H1 (cell line): ENCODE results near the gene INO80C. TPM values are rescaled to one million over a fixed set of nuclear protein-coding genes. Genes with fewer than 3 reads are reported as not detected.

Experiments
- CTCF ChIA-PET: fragments of 300-600 bp; sonication (Branson Sonifier 250); formaldehyde crosslinking; loops from one replicate; lab custom pipeline; 2021; ENCODE audit not compliant: partially characterized antibody; lab: Charles Lee
- POLR2A ChIA-PET: fragments of 300-600 bp; sonication (Branson Sonifier 250); formaldehyde crosslinking; loops from one replicate; lab custom pipeline; 2021; ENCODE audit warnings: inconsistent platforms; ENCODE audit not compliant: partially characterized antibody; lab: Charles Lee
- DNase-seq, 2 experiments: peaks; one replicate each; pipeline versions ENCODE4 v3.0.0 to v3.0.0-alpha.2; 2010 to 2022; ENCODE audit warnings: low spot score in 2 of 2, low read depth in 1 of 2, mixed read lengths in 1 of 2
- FAIRE-seq: peaks from 2 replicates; lab custom pipeline; 2011; peaks lifted over from hg19 to GRCh38; lab: Jason Lieb, UNC
- H2AFZ ChIP-seq: 2 replicates; pipeline ENCODE4 v1.8.1; 2012; ENCODE audit warnings: low read length, inconsistent platforms
- H2AK5ac ChIP-seq: 2 replicates; pipeline ENCODE4 v1.6.1; 2013; ENCODE audit warnings: low read depth, low read length
- H2BK120ac ChIP-seq: replicated peaks from 2 replicates; pipeline ENCODE3; 2013; ENCODE audit warnings: low read depth, low read length, inconsistent platforms
- H2BK12ac ChIP-seq: 2 replicates; pipeline ENCODE4 v1.6.1; 2013; ENCODE audit warnings: low read depth, low read length
- H2BK15ac ChIP-seq: 2 replicates; pipeline ENCODE4 v1.6.1; 2013; ENCODE audit warnings: low read length
- H2BK20ac ChIP-seq: 2 replicates; pipeline ENCODE4 v1.6.1; 2013; ENCODE audit warnings: low read length
- H2BK5ac ChIP-seq: 2 replicates; pipeline ENCODE4 v1.6.1; 2013; ENCODE audit warnings: low read depth, low read length
- H3K14ac ChIP-seq: 2 replicates; pipeline ENCODE4 v1.6.1; 2013; ENCODE audit warnings: inconsistent platforms; ENCODE audit not compliant: insufficient read length
- H3K18ac ChIP-seq: 2 replicates; pipeline ENCODE4 v1.6.1; 2013; ENCODE audit warnings: low read length; ENCODE audit errors: extremely low read depth
- H3K23ac ChIP-seq: 2 replicates; pipeline ENCODE4 v1.6.1; 2013; ENCODE audit warnings: inconsistent platforms; ENCODE audit not compliant: insufficient read length
- H3K23me2 ChIP-seq: 2 replicates; pipeline ENCODE4 v1.6.1; 2013; ENCODE audit warnings: low read depth, low read length
- H3K27ac ChIP-seq: 2 replicates; pipeline ENCODE4 v1.6.1; 2011; ENCODE audit warnings: low read depth, low read length, inconsistent platforms
- H3K27me3 ChIP-seq, 4 experiments: replicated peaks in 1 of 4; 1 replicate in 1 of 4; 2 replicates in 3 of 4; pipeline versions ENCODE4 v1.6.1 to v1.8.1; 2011 to 2013; ENCODE audit warnings: low read length in 3 of 4, mild to moderate bottlenecking in 3 of 4, inconsistent platforms in 2 of 4, mixed read lengths in 2 of 4, moderate library complexity in 1 of 4; ENCODE audit not compliant: control insufficient read depth in 3 of 4, insufficient read depth in 3 of 4; ENCODE audit errors: extremely low read depth in 1 of 4
- H3K36me3 ChIP-seq, 4 experiments: 2 replicates each; pipeline versions ENCODE4 v1.6.1 to v1.8.1; 2011 to 2013; ENCODE audit warnings: mild to moderate bottlenecking in 4 of 4, low read length in 3 of 4, moderate library complexity in 2 of 4, control low read depth in 1 of 4, inconsistent platforms in 1 of 4; ENCODE audit not compliant: insufficient read depth in 4 of 4, control insufficient read depth in 2 of 4
- H3K4ac ChIP-seq: replicated peaks from 2 replicates; pipeline ENCODE3; 2013; ENCODE audit warnings: low read length, low read depth, mixed read lengths, inconsistent platforms; ENCODE audit not compliant: insufficient read length
- H3K4me1 ChIP-seq, 4 experiments: replicated peaks in 1 of 4; 1 replicate in 1 of 4; 2 replicates in 3 of 4; pipeline versions ENCODE4 v1.6.1 to v1.8.1; 2011 to 2013; ENCODE audit warnings: low read length in 3 of 4, inconsistent platforms in 2 of 4, mixed read lengths in 1 of 4; ENCODE audit not compliant: insufficient read depth in 4 of 4, control insufficient read depth in 3 of 4
- H3K4me2 ChIP-seq, 2 experiments: 2 replicates each; pipeline versions ENCODE4 v1.6.1 to v1.8.1; 2011 to 2013; ENCODE audit warnings: low read depth in 2 of 2, low read length in 2 of 2, control low read depth in 1 of 2, inconsistent platforms in 1 of 2, mild to moderate bottlenecking in 1 of 2; ENCODE audit not compliant: insufficient read depth in 1 of 2
- H3K4me3 ChIP-seq, 4 experiments: fragments of 200-600, 300-600 bp in 1 of 4; sonication (generic), shearing (Covaris generic), sonication (Bioruptor Twin) in 1 of 4; 2 replicates each; pipeline versions ENCODE4 v1.5.1 to v1.8.1; 2011 to 2016; ENCODE audit warnings: low read length in 4 of 4, low read depth in 3 of 4, control low read depth in 2 of 4, inconsistent platforms in 2 of 4, mild to moderate bottlenecking in 2 of 4, mixed read lengths in 1 of 4, moderate library complexity in 1 of 4; ENCODE audit not compliant: insufficient read depth in 2 of 4; ENCODE audit errors: extremely low read depth in 1 of 4
- H3K56ac ChIP-seq: replicated peaks from 2 replicates; pipeline ENCODE3; 2013; ENCODE audit warnings: low read depth, mild to moderate bottlenecking, mixed read lengths, low read length, inconsistent platforms; ENCODE audit not compliant: insufficient read length
- H3K79me1 ChIP-seq: 2 replicates; pipeline ENCODE4 v1.6.1; 2013; ENCODE audit warnings: low read depth, low read length, control low read depth
- H3K79me2 ChIP-seq, 2 experiments: 2 replicates each; pipeline versions ENCODE4 v1.6.1 to v1.8.1; 2012 to 2013; ENCODE audit warnings: low read length in 2 of 2, mild to moderate bottlenecking in 2 of 2, inconsistent platforms in 1 of 2; ENCODE audit not compliant: insufficient read depth in 2 of 2, control insufficient read depth in 1 of 2
- H3K9ac ChIP-seq, 4 experiments: replicated peaks in 1 of 4; 1 replicate in 1 of 4; 2 replicates in 3 of 4; pipeline versions ENCODE4 v1.6.1 to v1.8.1; 2011 to 2013; ENCODE audit warnings: low read depth in 3 of 4, low read length in 3 of 4, control low read depth in 2 of 4, mild to moderate bottlenecking in 2 of 4, moderate library complexity in 2 of 4, inconsistent platforms in 1 of 4; ENCODE audit errors: extremely low read depth in 1 of 4
- H3K9me3 ChIP-seq, 2 experiments: 2 replicates each; pipeline versions ENCODE4 v1.6.1 to v1.8.1; 2012 to 2013; ENCODE audit warnings: mild to moderate bottlenecking in 2 of 2, moderate library complexity in 2 of 2, control low read depth in 1 of 2, inconsistent platforms in 1 of 2, low read depth in 1 of 2, low read length in 1 of 2, mixed read lengths in 1 of 2; ENCODE audit not compliant: insufficient read depth in 2 of 2
- H4K20me1 ChIP-seq, 2 experiments: replicated peaks in 1 of 2; 2 replicates each; pipeline versions ENCODE3 to v1.8.1; 2011 to 2013; ENCODE audit warnings: inconsistent platforms in 2 of 2, low read length in 2 of 2, mild to moderate bottlenecking in 1 of 2; ENCODE audit not compliant: insufficient read depth in 2 of 2, control insufficient read depth in 1 of 2
- H4K5ac ChIP-seq: 2 replicates; pipeline ENCODE4 v1.6.1; 2013; ENCODE audit warnings: low read length, low read depth, mixed read lengths, inconsistent platforms; ENCODE audit not compliant: insufficient read length
- H4K8ac ChIP-seq: 2 replicates; pipeline ENCODE4 v1.8.0; 2013; ENCODE audit warnings: mild to moderate bottlenecking, moderate library complexity, low read length, inconsistent platforms; ENCODE audit not compliant: insufficient read depth; ENCODE audit errors: extremely low read depth
- H4K91ac ChIP-seq: replicated peaks from 2 replicates; pipeline ENCODE3; 2013; ENCODE audit warnings: low read length, mixed read lengths, inconsistent platforms; ENCODE audit not compliant: insufficient read length
- CBX5 ChIP-seq: fragments of 300-800, 300-1000 bp; sonication (generic); IDR thresholded peaks from 2 replicates; pipeline ENCODE4 v1.7.1; 2016; ENCODE audit warnings: antibody characterized with exemption, low read length, low read depth
- CBX8 ChIP-seq: fragments of 300-800, 300-1000 bp; sonication (generic); IDR thresholded peaks from 2 replicates; pipeline ENCODE4 v1.7.1; 2016; ENCODE audit warnings: low read depth, low read length, borderline replicate concordance
- CHD2 ChIP-seq: IDR thresholded peaks from 2 replicates; pipeline ENCODE4 v1.6.1; 2012; ENCODE audit warnings: low read length, improper control_type of control experiment
- HDAC2 ChIP-seq, 2 experiments: fragments of 300-600 bp in 1 of 2; sonication (generic) in 1 of 2; IDR thresholded peaks; 2 replicates each; pipeline ENCODE4 v1.6.1; 2011 to 2012; ENCODE audit warnings: low read depth in 2 of 2, low read length in 2 of 2, mild to moderate bottlenecking in 2 of 2, moderate library complexity in 2 of 2, borderline replicate concordance in 1 of 2, inconsistent platforms in 1 of 2
- JUN ChIP-seq: IDR thresholded peaks from 2 replicates; pipeline ENCODE4 v1.6.1; 2011; ENCODE audit warnings: low read depth, mild to moderate bottlenecking, improper control_type of control experiment, low read length
- JUND ChIP-seq: IDR thresholded peaks from 2 replicates; pipeline ENCODE4 v1.6.1; 2011; ENCODE audit warnings: mild to moderate bottlenecking, improper control_type of control experiment, low read length
- RAD21 ChIP-seq, 2 experiments: IDR thresholded peaks in 1 of 2; conservative IDR thresholded peaks in 1 of 2; 2 replicates each; pipeline ENCODE4 v1.6.1; 2011; ENCODE audit warnings: low read depth in 2 of 2, low read length in 2 of 2, improper control_type of control experiment in 1 of 2, inconsistent platforms in 1 of 2, mild to moderate bottlenecking in 1 of 2, moderate library complexity in 1 of 2
- SP4 ChIP-seq: IDR thresholded peaks from 2 replicates; pipeline ENCODE4 v1.6.1; 2012; ENCODE audit warnings: low read length, inconsistent platforms
- SUZ12 ChIP-seq: fragments of 200-600 bp; sonication (generic); IDR thresholded peaks from 2 replicates; pipeline ENCODE4 v1.6.1; 2012; ENCODE audit warnings: mild to moderate bottlenecking, inconsistent platforms, low read length, moderate library complexity, mixed read lengths
- TEAD4 ChIP-seq: IDR thresholded peaks from 2 replicates; pipeline ENCODE4 v1.6.1; 2012; ENCODE audit warnings: low read depth, low read length, inconsistent platforms, mixed read lengths
- WGBS, 2 experiments: shearing (Covaris generic) in 1 of 2; methylation state at CpG; one replicate each; pipeline versions ENCODE4 v1.1.6 to v1.1.7; 2013 to 2015; ENCODE audit warnings: low lambda C conversion rate in 2 of 2, mixed read lengths in 2 of 2, inconsistent platforms in 1 of 2, low coverage in 1 of 2, missing lambda C conversion rate in 1 of 2; ENCODE audit not compliant: insufficient replicate concordance in 2 of 2, insufficient coverage in 1 of 2, insufficient read length in 1 of 2; ENCODE audit errors: extremely low coverage in 1 of 2, missing lambda C conversion rate in 1 of 2; 5-methylcytosine and 5-hydroxymethylcytosine counted together
- polyA plus RNA-seq, 7 experiments: library from polyadenylated mRNA; depleted of rRNA in 3 of 7; stranded (reverse) in 5 of 7; unstranded in 2 of 7; fragments of >200 nt in 5 of 7; fragments of 200-250 nt in 2 of 7; gene quantifications; 1 replicate in 5 of 7; 2 replicates in 1 of 7; 4 replicates in 1 of 7; pipeline versions ENCODE4 v1.2.1 to v1.2.3, GENCODE V29; 2011 to 2013; ENCODE audit warnings: missing spikeins in 2 of 7, mixed read lengths in 2 of 7
- total RNA-seq: library from RNA; stranded (reverse); fragmentation: NEBNext Ultra II Directional; extraction: Animal tissue kit (Norgen Biotek cat#: 25700); gene quantifications from 2 replicates; pipeline ENCODE4 v1.2.1, GENCODE V29; 2021

Gene INO80C
- total and polyA plus RNA-seq, 2 of the 8 experiments (the other 6 are each of a cell fraction or from before 2014, with no cell fraction given), result 30.1 to 48.9 TPM

- no peaks in the 10 kb centered on the region for H3K36me3 ChIP-seq
- H3K56ac ChIP-seq, result no peak overlapping the region
- 82% methylated on average over 9 of the region's 9 CpGs; no CpG with 5 or more reads in 1 of the 2 experiments for WGBS, 2 experiments
- no peak overlapping the region for H2BK120ac ChIP-seq
- H3K9me3 ChIP-seq, result no peaks in the 10 kb centered on the region
- DNase-seq, result no peak
- no peak overlapping the region for H3K4ac ChIP-seq
- H3K23ac ChIP-seq, result no peak overlapping the region
- no peak overlapping the region for H4K91ac ChIP-seq
- H3K79me2 ChIP-seq, result no peaks in the 10 kb centered on the region
- H3K27ac ChIP-seq, result no peak overlapping the region
- H3K4me3 ChIP-seq, result no peak overlapping the region
- no peak overlapping the region; the same call in 1 of the 2 replicates for H2BK15ac ChIP-seq
- H3K79me1 ChIP-seq, result no peaks in the 10 kb centered on the region
- no peaks in the 10 kb centered on the region for H3K27me3 ChIP-seq
- H2BK5ac ChIP-seq, result no peak overlapping the region
- H2AK5ac ChIP-seq, result no peak overlapping the region
- H3K4me2 ChIP-seq, result peak overlapping the region in 1 of 2 experiments; percentile 52; a peak in 1 of 4 replicates
- no peak overlapping the region for H2BK20ac ChIP-seq
- CTCF ChIA-PET, result interaction anchor here (1.0 to 2.3 kb wide), 7 partner anchors 10 to 139 kb away, joined by 3 to 7 read pairs (median 4); partner anchors contain the start of gene INO80C
- peaks cover 0 to 16% (median 7%) of the 10 kb centered on the region in 4 experiments; a peak in 4 of 7 replicates for H3K4me1 ChIP-seq
- H4K20me1 ChIP-seq, result no peaks in the 10 kb centered on the region
- no peak overlapping the region; the same call in 1 of the 2 replicates for H3K18ac ChIP-seq
- no peak overlapping the region for H3K9ac ChIP-seq
- no peak for FAIRE-seq
- no peak overlapping the region for H4K5ac ChIP-seq
- no peak overlapping the region for H4K8ac ChIP-seq
- no peaks in the 10 kb centered on the region for H3K23me2 ChIP-seq
- POLR2A ChIA-PET, result interaction anchor here (0.8 to 1.1 kb wide), 2 partner anchors 9 to 10 kb away, joined by 3 to 4 read pairs; no protein-coding TSS in a partner anchor
- peak overlapping the region; percentile 56; the same call in 1 of the 2 replicates for H2AFZ ChIP-seq
- H3K14ac ChIP-seq, result no peak overlapping the region
- H2BK12ac ChIP-seq, result no peak overlapping the region
- no peak for TF ChIP-seq SUZ12
- no peak for TF ChIP-seq RAD21 (IDR thresholded peaks at IDR 0.05 in 1 of 2, conservative IDR thresholded peaks at IDR 0.05 in 1 of 2; ENCODE audit: low read depth in 2 of 2, low read length in 2 of 2)
- TF ChIP-seq CHD2, result no peak
- TF ChIP-seq HDAC2 (IDR thresholded peaks at IDR 0.05; ENCODE audit: borderline replicate concordance in 1 of 2, low read depth in 2 of 2, low read length in 2 of 2), result no peak
- no peak for TF ChIP-seq CBX5
- TF ChIP-seq SP4, result no peak
- no peak for TF ChIP-seq CBX8
- TF ChIP-seq TEAD4, result no peak
- no peak for TF ChIP-seq JUND
- TF ChIP-seq JUN, result no peak
These were observed 28.2 kb upstream of the INO80C start for GRCh38 chr18:35525795-35526494.
